AG08395 (cell line): ENCODE data around the gene DNAH11.
A peak's percentile ranks its signal among the peaks of the same experiment; 100 is the strongest.
"Not testable (repeated sequence)": the region's sequence is repeated elsewhere in the genome, so short reads cannot be mapped to it uniquely, and the experiment has no call there.

Experiments
- DNase-seq: peaks from one replicate; pipeline ENCODE4 v3.0.0; 2012; ENCODE audit warnings: mixed read lengths, low spot score

Gene DNAH11

GRCh38 chr7:21617513-21617912 lies 74.7 kb downstream of the DNAH11 start:
- no peak for DNase-seq

GRCh38 chr7:21617916-21618390 lies 75.1 kb downstream of the DNAH11 start:
- DNase-seq = peak; percentile 70

DNA sequence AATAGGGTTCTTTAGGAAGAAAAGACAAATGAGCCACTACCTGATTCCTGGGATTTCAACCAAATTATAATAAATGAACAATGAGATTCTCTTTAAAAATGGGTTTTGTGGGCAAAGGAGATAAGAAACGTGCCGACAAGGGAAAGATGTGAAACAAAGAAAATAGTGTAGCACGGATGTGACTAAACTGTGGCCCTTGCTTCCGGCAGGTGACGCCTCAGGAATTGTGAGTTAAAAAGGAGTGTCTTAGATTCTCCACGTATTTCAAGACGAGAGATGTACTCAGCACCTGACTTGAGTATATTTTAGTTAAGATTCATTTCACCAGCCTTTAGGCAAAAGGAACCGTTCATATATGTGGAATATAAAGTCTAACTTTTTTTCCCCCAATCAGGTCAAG lies 75.9 kb downstream of the DNAH11 start:
- DNase-seq = no peak

GRCh38 chr7:21620054-21620453 lies 77.2 kb downstream of the DNAH11 start:
- DNase-seq = no peak

DNA sequence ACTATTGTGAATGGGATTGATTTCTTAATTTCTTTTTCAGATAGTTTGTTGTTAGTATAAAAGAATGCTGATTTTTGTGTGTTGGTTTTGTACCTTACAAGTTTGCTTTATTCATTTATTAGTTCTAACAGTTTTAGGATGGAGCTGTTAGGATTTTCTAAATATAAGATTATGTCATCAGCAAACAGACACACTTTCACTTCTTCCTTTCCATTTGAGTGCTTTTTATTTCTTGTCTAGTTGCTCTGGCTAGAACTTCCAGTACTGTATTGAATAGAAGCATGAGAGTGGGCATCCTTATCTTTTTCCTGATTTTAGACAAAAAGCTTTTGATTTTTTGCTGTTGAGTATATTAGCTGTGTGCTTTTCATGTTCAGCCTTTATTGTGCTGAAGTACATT lies 81.5 kb downstream of the DNAH11 start:
- no peak for DNase-seq

- DNase-seq = no peak
Observed at GRCh38 chr7:21636694-21637093, 93.9 kb downstream of the DNAH11 start.

GRCh38 chr7:21639206-21639868 lies 96.5 kb downstream of the DNAH11 start:
- DNase-seq = no peak

DNA sequence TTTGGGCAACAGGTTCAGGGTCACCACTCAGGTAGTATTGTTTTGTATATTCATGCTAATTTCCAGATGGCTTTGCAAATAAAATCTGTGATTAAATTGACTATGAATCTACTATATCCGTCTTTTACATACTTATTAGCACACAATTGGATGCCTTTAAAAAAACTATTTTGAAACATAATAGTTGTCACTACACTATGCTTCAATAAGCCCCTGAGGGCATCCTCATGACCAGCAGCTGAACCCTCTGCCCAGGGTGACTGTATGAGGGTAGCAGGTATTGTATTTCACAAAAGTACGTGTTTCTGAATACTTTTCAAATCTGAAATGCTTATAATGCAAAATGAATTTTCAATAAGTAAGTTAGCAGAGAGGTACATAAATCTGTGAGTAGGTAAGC lies 97.3 kb downstream of the DNAH11 start:
- no peak for DNase-seq

DNA sequence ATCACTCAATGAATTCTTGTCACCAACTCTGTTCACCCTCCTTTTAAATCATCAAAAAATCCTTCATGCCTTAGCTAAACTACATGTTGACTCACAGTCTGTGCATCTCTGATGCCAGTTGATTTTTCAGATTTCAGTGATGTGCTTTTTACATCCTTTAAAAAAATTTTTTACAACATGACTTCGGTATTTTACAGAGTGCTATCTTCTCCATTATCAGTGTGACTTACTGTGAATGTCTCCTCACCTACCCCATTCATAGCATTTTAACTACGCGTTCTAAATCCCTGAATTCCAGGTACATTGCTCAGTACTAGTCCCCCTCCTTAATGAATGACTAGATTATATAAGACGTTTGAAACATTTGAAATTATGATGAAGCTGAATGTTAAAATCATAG lies 98.7 kb downstream of the DNAH11 start:
- no peak for DNase-seq

GRCh38 chr7:21642422-21642821 lies 99.6 kb downstream of the DNAH11 start:
- no peak for DNase-seq

DNA sequence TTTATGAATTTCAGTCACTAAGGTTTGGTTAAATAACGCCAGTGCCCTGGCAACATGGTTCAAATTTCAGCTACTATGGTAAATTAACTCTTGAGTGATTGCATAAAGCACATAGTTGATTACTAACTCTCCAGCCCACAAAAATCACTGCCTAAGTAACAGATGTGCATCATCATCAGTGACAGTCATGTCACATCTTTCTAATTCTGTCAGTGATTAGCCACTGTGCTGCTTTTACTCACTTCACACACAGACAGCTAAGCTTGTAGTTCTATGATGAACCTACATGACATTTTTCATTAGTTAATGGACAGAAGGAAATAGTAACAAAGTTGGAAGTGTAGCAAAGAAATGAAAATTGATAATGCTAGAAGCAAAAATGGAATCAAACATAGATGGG lies 108.9 kb downstream of the DNAH11 start:
- DNase-seq = no peak

- no peak for DNase-seq
Observed at GRCh38 chr7:21653623-21654022, 110.8 kb downstream of the DNAH11 start.

GRCh38 chr7:21656081-21656480 lies 113.2 kb downstream of the DNAH11 start:
- no peak for DNase-seq

- no peak for DNase-seq
Observed at GRCh38 chr7:21656796-21657195, 114.0 kb downstream of the DNAH11 start.

DNA sequence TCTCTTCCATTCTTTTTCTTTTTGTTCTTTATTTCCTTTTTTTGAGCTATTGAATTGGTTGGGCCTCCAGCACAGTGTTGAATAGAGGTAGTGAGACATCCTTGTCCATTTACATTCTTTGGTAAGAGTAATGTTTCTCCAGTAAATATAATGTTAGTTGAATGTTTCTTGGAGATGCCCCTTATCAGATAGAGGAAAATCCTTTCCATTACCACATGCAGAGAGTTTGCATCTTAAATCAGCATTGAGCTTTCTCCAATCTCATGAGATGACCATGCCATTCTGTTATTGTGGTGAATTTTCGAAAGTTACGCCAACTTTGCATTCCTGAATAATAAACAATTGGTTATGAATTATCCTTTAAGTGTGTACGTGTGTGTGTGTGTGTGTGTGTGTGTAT lies 127.7 kb downstream of the DNAH11 start:
- no peak for DNase-seq

DNA sequence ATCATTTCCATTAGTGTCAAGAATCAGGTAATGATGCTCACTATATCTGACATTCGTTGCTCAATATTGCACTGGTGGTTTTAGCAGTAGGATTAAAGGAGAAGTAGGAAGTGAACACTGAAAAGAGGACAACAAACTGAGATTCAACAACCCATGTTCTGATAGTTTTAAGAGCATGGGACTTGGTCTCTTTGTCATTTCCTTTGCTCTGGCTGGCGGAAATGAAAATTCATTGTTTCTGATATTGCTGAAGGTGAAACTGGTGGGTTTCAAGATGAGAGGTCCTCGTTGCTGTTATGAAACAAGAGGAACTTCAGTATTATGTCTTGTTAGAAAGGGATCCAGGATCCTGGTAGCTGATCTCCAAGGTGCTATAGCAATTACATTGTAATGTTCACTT lies 129.0 kb downstream of the DNAH11 start:
- DNase-seq = no peak

- no peak for DNase-seq
Observed at GRCh38 chr7:21675255-21675654, 132.4 kb downstream of the DNAH11 start.

DNA sequence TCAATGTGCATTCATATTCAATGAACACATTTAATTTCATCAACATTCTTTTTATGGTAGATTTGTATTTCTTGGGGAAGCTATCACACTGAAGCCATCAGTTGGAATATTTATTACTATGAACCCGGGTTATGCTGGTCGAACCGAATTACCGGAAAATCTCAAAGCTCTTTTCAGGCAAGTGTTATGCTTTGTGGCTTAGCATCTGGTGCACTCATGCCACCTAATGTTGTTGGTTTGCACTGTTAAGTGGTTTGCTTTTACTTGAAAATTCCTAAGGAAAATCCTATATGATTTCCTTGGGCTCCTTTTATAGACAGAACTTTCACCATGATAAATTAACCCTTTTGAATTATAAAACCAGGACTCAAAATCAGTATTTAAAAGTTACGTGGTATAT lies 147.9 kb downstream of the DNAH11 start:
- no peak for DNase-seq

GRCh38 chr7:21691146-21691545 lies 148.3 kb downstream of the DNAH11 start:
- DNase-seq = not testable (repeated sequence)

DNA sequence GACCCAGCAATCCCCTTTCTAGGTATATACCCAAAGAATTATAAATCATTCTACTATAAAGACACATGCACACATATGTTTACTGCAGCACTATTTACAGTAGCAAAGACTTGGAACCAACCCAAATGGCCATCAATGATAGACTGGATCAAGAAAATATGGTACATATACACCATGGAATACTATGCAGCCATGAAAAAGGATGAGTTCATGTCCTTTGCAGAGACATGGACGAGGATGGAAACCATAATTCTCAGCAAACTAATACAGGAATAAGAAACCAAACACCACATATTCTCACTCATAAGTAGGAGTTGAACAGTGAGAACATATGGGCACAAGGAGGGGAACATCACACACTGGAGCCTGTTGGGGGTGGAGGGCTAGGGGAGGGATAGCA lies 157.7 kb downstream of the DNAH11 start:
- not testable (repeated sequence) for DNase-seq

- no peak for DNase-seq
Observed at GRCh38 chr7:21702303-21702702, 159.5 kb downstream of the DNAH11 start.

DNA sequence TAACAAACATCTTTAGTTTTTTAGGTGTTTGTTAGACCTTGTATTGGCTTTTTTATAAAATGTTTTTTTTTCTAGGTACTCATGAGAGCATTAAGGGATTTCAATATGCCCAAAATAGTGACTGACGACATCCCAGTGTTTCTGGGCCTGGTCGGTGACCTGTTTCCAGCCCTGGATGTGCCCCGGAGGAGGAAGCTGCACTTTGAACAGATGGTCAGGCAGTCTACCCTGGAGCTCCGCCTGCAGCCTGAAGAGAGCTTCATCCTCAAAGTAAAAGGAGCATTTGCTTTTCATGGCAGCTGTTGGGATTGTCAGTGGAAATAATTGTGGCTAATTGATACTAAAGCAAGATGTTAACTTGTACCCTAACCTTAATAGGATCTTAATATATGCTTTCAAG lies 161.5 kb downstream of the DNAH11 start:
- no peak for DNase-seq

DNA sequence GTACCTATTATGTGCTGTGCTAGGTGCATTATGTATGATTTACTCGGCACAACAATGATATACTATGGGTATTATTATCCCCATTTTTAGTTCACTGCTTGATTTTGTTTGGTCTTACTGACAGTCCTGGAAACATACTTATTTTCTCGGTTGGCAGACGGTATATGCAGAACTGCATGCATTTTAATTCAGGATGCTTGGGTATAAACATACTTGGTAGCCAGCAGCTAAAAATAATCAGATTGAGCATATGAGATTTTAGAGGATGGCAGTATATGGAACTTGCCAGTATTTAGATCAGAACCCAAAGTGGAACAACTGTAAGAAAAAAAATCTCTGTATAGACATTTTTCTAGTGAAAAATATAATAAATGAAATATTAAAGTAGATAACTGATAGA lies 163.3 kb downstream of the DNAH11 start:
- DNase-seq = no peak

- no peak for DNase-seq
Observed at GRCh38 chr7:21707566-21707965, 164.7 kb downstream of the DNAH11 start.
